Trophoblast cell (in vitro differentiated cells and primary cell): ENCODE results near the gene HID1.

Experiments used
- DNase-seq, 2 donors: peaks; one replicate each; pipeline ENCODE4 v3.0.0-alpha.2; 2016
- H2AFZ ChIP-seq: 2 replicates; pipeline ENCODE4 v1.6.1; 2013; ENCODE audit warnings: low read length, moderate library complexity, mild to moderate bottlenecking; ENCODE audit not compliant: insufficient read depth, poor library complexity
- H2AK5ac ChIP-seq: 2 replicates; pipeline ENCODE4 v1.6.1; 2013; ENCODE audit warnings: mild to moderate bottlenecking, low read length
- H2BK120ac ChIP-seq: 2 replicates; pipeline ENCODE4 v1.6.1; 2013; ENCODE audit warnings: low read length, mild to moderate bottlenecking, moderate library complexity; ENCODE audit not compliant: insufficient read depth, poor library complexity
- H2BK12ac ChIP-seq: 2 replicates; pipeline ENCODE4 v1.6.1; 2013; ENCODE audit warnings: mild to moderate bottlenecking, low read length, moderate library complexity
- H2BK5ac ChIP-seq: 2 replicates; pipeline ENCODE4 v1.6.1; 2013; ENCODE audit warnings: low read length, low read depth, moderate library complexity, mild to moderate bottlenecking; ENCODE audit not compliant: poor library complexity
- H3K14ac ChIP-seq: 2 replicates; pipeline ENCODE4 v1.6.1; 2013; ENCODE audit warnings: mild to moderate bottlenecking, low read length
- H3K18ac ChIP-seq: 2 replicates; pipeline ENCODE4 v1.6.1; 2013; ENCODE audit warnings: mild to moderate bottlenecking, low read length
- H3K23ac ChIP-seq: 2 replicates; pipeline ENCODE4 v1.6.1; 2013; ENCODE audit warnings: low read length
- H3K27ac ChIP-seq: 2 replicates; pipeline ENCODE4 v1.5.1; 2013; ENCODE audit warnings: low read depth, mild to moderate bottlenecking, inconsistent platforms, low read length, moderate library complexity
- H3K27me3 ChIP-seq: 2 replicates; pipeline ENCODE4 v1.6.1; 2013; ENCODE audit warnings: inconsistent platforms, mild to moderate bottlenecking, low read length, moderate library complexity; ENCODE audit not compliant: insufficient read depth
- H3K36me3 ChIP-seq, 2 experiments: 1 replicate in 1 of 2; 2 replicates in 1 of 2; pipeline ENCODE4 v1.6.1; 2013; ENCODE audit warnings: low read length in 2 of 2, mild to moderate bottlenecking in 2 of 2, moderate library complexity in 1 of 2; ENCODE audit not compliant: insufficient read depth in 2 of 2, control insufficient read depth in 1 of 2
- H3K4ac ChIP-seq: 2 replicates; pipeline ENCODE4 v1.6.1; 2013; ENCODE audit warnings: low read depth, mild to moderate bottlenecking, low read length, moderate library complexity
- H3K4me1 ChIP-seq, 2 experiments: 1 replicate in 1 of 2; 2 replicates in 1 of 2; pipeline ENCODE4 v1.6.1; 2013; ENCODE audit warnings: low read length in 2 of 2, mild to moderate bottlenecking in 2 of 2, moderate library complexity in 1 of 2; ENCODE audit not compliant: insufficient read depth in 2 of 2, control insufficient read depth in 1 of 2
- H3K4me2 ChIP-seq: 2 replicates; pipeline ENCODE4 v1.6.1; 2013; ENCODE audit warnings: inconsistent platforms, mild to moderate bottlenecking, low read length, moderate library complexity
- H3K4me3 ChIP-seq: 2 replicates; pipeline ENCODE4 v1.5.1; 2013; ENCODE audit warnings: mild to moderate bottlenecking, low read depth, low read length, inconsistent platforms
- H3K79me1 ChIP-seq: one replicate; pipeline ENCODE4 v1.6.1; 2013; ENCODE audit warnings: low read length
- H3K79me2 ChIP-seq: 2 replicates; pipeline ENCODE4 v1.6.1; 2013; ENCODE audit warnings: low read length, mild to moderate bottlenecking; ENCODE audit not compliant: control insufficient read depth, insufficient read depth, poor library complexity
- H3K9ac ChIP-seq: 2 replicates; pipeline ENCODE4 v1.6.1; 2013; ENCODE audit warnings: mild to moderate bottlenecking, low read length
- H3K9me3 ChIP-seq: 2 replicates; pipeline ENCODE4 v1.6.1; 2013; ENCODE audit warnings: low read depth, mild to moderate bottlenecking, control low read depth, inconsistent platforms, low read length; ENCODE audit not compliant: insufficient read depth
- H4K12ac ChIP-seq: 2 replicates; pipeline ENCODE4 v1.6.1; 2013; ENCODE audit warnings: low read depth, mild to moderate bottlenecking, low read length, moderate library complexity
- H4K8ac ChIP-seq: 2 replicates; pipeline ENCODE4 v1.6.1; 2013; ENCODE audit warnings: low read depth, mild to moderate bottlenecking, low read length, moderate library complexity
- H4K91ac ChIP-seq: one replicate; pipeline ENCODE4 v1.6.1; 2013; ENCODE audit warnings: low read depth, mild to moderate bottlenecking, low read length, moderate library complexity
- WGBS: extraction: QIAGEN DNeasy Blood & Tissue Kit; methylation state at CpG from one replicate; pipeline ENCODE4 v1.1.7; 2013; ENCODE audit warnings: missing lambda C conversion rate; ENCODE audit not compliant: insufficient read length, insufficient coverage; ENCODE audit errors: extremely low coverage; 5-methylcytosine and 5-hydroxymethylcytosine counted together

Gene HID1

GRCh38 chr17:74901353-74902135, 71.0 kb downstream of the HID1 start:
- H2AFZ ChIP-seq, result no peak overlapping the region
- no peak overlapping the region for H3K9ac ChIP-seq
- no peak overlapping the region for H3K23ac ChIP-seq
- no peak overlapping the region for H2AK5ac ChIP-seq
- no peaks in the 10 kb centered on the region for H3K79me1 ChIP-seq
- no peaks in the 10 kb centered on the region for H3K36me3 ChIP-seq
- H3K27me3 ChIP-seq, result no peaks in the 10 kb centered on the region
- no peaks in the 10 kb centered on the region for H3K79me2 ChIP-seq
- H3K4me1 ChIP-seq, result no peaks in the 10 kb centered on the region
- no peak for DNase-seq
- no peak overlapping the region for H2BK120ac ChIP-seq
- H3K9me3 ChIP-seq, result peaks cover 7% of the 10 kb centered on the region
- no peak overlapping the region for H2BK12ac ChIP-seq
- no CpG with 5 or more reads among the region's 14 CpGs for WGBS
- H4K8ac ChIP-seq, result no peak overlapping the region
- H3K4me2 ChIP-seq, result no peak overlapping the region
- no peak overlapping the region for H4K91ac ChIP-seq
- H2BK5ac ChIP-seq, result no peak overlapping the region
- no peak overlapping the region for H3K4me3 ChIP-seq
- no peak overlapping the region for H3K14ac ChIP-seq
- H3K27ac ChIP-seq, result no peak overlapping the region
- H3K4ac ChIP-seq, result no peak overlapping the region
- no peak overlapping the region for H4K12ac ChIP-seq
- no peak overlapping the region for H3K18ac ChIP-seq
